ENCODE measurements around the gene EPN2.

GRCh38 chr17:19384723-19385391 lies 147.7 kb downstream of the EPN2 start:
- TF ChIP-seq CTCF (conservative IDR thresholded peaks at IDR 0.05; ENCODE audit: low read length) (no peak), EZH2phosphoT487 (IDR thresholded peaks at IDR 0.05; ENCODE audit: borderline replicate concordance, low read depth, low read length) (no peak)

Measured in OCI-LY7 (cell line).